ENCODE measurements around the gene EXOSC1.

DNA sequence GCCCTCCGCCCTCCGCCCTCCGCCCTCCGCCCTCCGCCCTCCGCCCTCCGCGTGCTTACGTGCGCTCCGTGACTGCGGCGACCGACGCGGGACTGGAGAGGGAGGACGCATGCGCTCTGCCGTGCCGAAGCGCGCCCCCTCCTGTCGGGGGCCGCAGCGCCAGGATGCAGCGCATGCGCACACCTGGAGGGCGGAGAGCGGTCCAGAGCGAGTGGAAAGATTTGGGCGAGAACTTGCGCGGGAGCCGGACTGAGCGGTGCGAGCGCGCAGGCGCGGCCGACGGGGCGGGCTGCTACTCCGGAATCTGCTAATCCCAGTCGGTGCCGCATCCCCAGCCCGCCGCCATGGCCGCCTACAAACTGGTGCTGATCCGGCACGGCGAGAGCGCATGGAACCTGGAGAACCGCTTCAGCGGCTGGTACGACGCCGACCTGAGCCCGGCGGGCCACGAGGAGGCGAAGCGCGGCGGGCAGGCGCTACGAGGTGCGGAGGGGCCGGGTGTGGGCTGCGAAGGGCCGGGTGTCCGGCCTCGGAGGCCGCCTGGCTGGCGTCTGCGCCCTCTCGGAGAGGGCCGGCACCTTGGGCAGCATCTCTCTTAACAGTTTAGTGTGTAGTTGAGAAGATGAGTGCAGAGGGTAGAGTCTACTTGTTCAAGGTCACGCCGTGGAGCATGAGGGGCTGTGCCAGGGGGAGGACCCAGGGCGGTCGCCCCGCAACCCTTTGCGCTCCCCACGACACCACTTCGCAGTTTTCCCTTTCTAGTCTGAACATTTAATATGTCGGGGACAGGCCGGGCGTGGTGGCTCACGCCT lies 19.6 kb downstream of the EXOSC1 start, which contains the start of gene PGAM1:
- TF ChIP-seq CTCF (IDR thresholded peaks at IDR 0.05) (peak in 2 of 3 donors; percentile 47 to 88), EP300 (IDR thresholded peaks at IDR 0.05) (peak; percentile 42), POLR2A (IDR thresholded peaks at IDR 0.05) (peak; percentile 35)
